ENCODE measurements around the gene LDLRAD3.

LDLRAD3 gene

DNA sequence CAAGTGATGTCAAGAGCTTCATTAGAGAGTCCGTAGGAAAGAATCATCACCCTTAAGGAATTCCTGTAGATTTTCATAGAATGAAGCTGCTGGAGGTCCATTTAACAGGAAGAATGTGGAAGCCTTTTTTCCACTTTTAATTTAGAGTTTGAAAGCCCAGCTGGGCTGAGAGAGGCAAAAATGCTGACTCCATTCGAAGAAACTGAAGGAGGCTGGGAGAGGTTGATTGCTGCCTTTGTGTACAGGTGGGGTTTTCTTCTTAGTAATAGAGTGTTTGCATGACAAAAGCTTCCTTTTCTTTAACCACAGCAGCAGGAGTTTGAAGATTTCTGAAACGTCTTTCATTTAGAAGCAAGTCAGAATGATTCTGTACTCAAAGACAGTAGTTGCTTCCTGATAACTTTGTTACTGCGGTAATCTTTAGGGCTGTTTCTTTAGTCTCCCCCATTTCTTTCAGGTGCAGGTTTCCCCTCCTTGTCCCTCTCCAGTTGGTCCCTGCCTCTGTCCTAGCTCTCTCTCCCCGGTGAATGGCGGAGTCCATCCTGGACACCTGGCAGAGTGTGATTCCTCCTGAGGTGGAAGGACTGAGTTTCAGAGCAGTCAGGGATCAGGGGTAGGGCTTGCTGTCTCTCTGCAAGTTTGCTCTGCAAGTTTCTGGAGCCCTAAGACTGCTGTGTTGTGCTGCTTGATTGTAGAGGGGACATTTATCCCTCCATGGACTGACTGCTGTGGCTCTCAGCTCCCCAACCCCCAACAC, 166.2 kb downstream of the LDLRAD3 start:
- no peak for DNase-seq

GRCh38 chr11:36110668-36111410, 167.0 kb downstream of the LDLRAD3 start:
- no peak for DNase-seq

GRCh38 chr11:36114095-36114494, 170.2 kb downstream of the LDLRAD3 start:
- no peak for DNase-seq

DNA sequence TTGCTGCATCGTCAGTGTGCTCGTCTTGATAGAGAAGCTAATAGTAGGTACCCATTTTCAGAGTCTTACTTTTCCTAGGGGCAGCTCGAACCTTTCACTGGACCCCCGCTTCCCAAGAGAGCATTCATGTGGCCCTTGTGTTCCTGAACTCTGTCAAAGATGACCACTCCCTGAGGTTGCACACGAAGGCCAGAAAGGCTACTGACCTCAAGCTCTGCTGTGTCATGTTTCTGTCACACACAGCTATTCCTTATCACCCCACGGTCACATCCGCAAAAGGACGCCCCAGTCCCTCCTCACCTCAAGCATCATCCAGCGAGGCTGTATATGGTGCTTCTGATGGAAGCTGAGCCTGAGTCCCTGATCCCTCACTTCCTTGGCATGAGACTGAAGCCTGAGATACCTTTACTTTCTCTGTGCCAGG, 171.5 kb downstream of the LDLRAD3 start:
- DNase-seq = no peak

DNA sequence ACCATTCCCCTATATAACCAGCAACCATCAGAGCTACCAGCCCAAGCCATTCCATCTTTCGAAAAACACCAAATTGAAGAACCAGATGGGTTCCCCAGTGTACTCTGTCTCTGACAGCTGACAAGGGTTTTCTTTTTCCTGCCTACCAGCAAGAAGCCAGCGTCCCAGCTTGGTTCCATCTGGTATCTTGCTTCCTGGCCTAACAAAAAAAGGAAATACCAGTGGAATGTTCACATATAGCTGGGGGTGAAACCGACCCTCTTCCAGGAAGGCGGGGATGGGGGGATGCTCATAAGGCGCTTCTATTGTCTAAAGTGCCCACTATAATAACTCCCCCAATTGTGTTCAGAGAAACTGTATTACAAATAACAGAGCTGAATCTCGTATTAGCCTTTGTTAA, 172.3 kb downstream of the LDLRAD3 start:
- peak; percentile 37 for DNase-seq

DNA sequence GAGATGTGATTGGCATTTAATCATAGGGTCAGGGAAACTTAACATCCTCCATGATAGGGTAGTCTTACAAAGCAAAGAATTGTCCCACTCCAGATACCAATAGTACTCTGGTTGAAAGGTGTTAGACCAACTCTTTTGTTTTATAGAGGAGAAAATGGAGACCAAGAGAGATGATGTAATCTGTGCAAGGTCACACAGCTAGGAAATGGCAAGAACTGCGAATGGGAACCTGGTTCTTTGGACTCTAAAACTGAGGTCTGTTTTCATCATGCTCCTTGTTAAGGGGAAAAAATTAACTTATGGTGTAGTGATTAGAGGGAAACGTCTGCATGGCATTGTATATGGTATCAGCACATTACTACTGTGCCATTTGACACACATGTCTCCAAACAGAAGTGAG, 174.2 kb downstream of the LDLRAD3 start:
- DNase-seq = no peak

DNA sequence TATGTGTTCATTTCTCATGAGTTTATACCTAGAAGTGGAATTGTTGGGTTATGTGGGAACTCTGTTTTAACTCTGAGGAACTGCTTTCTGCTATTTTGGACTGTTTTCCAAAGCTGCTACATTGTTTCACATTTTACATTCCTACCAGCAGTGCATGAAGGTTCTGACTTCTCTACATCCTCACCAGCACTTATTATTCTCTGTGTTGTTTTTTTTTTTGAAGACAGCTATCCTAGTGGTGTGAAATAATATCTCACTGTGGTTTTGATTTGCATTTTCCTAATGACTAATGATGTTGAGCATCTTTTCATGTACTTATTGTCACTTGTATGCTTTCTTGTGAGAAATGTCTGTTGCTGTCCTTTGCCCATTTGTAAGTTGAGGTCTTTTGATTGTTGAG, 175.4 kb downstream of the LDLRAD3 start:
- no peak for DNase-seq

DNA sequence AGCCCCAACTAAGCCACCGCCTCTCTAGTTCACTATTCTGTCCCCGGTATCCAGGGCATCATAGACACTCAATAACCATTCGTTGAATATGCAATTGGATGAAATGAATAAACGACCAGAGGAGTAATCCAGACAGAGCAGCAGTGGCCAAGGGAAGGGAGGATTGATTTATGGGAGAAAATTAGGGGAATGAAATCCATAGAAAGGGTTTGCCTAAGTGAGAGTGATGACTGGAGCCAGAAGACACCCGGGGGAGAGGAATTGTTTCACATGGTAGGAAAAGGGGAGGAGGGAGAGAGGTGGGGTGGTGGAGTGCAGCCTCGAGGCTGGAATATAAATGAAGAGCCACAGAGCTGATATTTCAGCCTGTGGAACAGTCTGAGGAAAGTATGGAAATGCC, 177.2 kb downstream of the LDLRAD3 start:
- DNase-seq = no peak

DNA sequence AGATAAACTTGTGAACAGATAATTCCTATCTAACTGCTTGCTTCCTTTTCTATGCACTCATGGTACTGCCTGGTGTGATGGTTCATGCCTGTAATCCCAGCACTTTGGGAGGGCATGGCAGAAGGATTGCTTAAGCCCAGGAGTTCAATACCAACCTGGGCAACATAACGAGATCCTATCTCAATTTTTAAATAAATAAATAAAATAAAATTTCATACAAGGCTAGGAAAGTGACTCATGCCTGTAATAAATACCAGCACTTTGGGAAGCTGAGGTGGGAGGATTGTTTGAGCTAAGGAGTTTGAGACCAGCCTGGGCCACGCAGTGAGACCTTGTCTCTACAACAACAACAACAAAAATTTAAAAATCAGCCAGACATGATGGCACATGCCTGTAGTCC, 178.8 kb downstream of the LDLRAD3 start:
- DNase-seq = no peak

- DNase-seq = peak; percentile 6
Observed at GRCh38 chr11:36123336-36124101, 179.7 kb downstream of the LDLRAD3 start.

GRCh38 chr11:36126678-36127077, 182.8 kb downstream of the LDLRAD3 start:
- no peak for DNase-seq

DNA sequence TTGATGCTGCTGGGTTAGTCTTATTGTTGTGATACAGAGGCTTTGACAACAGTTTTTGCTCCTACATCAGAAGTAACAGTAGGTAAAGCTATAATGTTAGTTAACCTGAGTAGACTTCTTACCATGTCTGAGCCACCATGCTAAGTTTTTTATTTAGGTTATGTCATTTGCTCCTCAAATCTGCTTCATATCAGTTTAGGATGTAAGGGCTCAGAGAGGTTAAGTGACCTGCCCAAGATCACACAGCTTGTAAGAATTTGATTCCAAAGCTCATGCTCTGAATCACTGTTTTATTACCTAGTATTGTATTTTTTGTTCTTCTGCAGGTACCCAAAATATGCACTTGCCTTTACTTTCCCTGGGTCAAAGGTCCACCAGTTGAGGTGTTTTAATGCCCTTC, 183.7 kb downstream of the LDLRAD3 start:
- no peak for DNase-seq

DNA sequence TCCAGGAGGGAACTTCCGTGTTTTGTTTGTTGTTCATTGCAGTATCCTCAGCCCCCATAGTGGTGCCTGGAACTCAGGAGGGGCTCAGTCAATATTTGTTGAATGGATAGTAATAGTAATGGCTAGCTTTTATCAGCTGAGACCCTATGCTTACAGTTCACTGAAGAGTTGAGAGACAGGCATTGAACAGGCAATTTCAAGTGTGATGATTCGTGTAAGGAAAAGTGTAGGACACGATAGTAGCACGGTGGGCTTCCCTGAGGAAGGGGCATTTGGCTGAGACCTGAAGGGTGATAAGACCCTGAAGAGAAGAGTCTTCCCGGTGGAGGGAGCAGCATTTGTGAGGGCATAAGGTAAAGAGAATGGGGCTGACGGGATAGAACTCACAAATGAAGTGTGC, 186.1 kb downstream of the LDLRAD3 start:
- DNase-seq = no peak

DNA sequence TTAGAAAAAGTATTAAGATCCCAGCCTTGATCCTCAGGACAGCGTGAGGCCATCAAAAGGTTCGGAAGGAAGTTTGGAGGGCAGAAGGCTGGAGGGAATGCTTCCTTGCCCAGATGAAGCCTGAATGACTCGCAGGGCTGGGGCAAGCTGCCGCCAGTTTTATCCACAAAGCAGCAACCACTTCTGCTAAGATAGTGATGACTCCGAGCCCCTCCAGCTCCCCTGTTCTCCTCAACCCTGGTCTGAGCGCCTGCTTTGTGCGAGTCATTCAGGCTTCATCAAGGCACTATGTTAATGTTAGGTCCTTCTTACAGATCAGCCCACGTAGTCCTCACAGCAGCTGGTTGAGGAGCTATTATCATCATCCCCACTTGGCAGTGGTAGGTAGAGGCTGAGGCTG, 186.5 kb downstream of the LDLRAD3 start:
- no peak for DNase-seq

DNA sequence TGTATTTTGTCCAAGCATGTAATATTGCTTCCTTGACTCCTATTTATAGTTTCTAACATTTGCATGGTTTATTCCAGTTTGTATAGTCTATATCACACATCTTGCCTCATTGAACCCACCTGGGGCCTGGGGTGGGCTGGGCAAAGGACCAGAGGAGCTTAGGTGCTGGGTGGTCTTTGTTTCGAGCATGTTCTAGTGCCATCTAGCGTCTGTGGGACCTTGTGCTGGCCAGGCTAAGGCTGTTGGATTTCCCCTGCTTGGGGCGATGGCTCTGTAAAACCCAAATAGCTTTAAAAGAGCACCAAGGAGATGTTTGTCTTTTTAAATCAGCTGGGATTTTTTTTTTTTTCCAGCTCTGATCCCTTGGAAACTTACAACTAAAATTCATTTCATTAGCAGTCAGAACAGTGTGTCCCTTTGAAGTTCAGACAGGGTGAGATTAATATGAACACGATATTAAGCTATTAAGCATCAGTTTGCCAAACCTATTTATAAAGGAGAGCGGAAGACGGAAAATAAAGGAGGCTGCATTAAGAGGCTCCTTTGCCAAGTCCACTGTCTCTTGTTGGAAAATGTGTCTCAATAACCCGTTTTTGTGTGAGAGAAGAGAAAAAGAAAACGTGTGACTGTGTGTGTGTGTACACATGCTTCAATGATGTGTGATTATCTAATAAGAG, 188.0 kb downstream of the LDLRAD3 start:
- DNase-seq = peak; percentile 57

GRCh38 chr11:36132940-36133339, 189.1 kb downstream of the LDLRAD3 start:
- no peak for DNase-seq

- no peak for DNase-seq
Observed at GRCh38 chr11:36135076-36135475, 191.2 kb downstream of the LDLRAD3 start.

DNA sequence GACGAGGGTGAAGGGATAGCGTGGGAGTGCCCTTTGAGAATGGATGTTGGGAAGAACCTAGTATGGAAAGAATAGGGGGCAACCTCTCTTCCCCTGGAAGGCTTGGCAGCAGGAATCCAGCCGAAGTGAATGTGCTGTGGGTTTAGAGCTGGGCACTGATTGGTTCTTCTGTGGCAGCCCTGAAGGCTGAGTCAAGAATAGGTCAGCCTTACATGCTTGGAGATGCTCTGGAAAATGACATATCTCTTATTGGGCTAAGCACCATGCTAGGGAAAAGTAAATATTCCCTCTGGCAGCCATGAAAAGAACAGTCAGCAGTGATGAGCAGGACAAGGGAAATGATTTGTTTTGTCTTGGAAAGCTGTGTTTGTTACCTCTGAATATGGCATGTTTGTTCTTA, 195.9 kb downstream of the LDLRAD3 start:
- no peak for DNase-seq

DNA sequence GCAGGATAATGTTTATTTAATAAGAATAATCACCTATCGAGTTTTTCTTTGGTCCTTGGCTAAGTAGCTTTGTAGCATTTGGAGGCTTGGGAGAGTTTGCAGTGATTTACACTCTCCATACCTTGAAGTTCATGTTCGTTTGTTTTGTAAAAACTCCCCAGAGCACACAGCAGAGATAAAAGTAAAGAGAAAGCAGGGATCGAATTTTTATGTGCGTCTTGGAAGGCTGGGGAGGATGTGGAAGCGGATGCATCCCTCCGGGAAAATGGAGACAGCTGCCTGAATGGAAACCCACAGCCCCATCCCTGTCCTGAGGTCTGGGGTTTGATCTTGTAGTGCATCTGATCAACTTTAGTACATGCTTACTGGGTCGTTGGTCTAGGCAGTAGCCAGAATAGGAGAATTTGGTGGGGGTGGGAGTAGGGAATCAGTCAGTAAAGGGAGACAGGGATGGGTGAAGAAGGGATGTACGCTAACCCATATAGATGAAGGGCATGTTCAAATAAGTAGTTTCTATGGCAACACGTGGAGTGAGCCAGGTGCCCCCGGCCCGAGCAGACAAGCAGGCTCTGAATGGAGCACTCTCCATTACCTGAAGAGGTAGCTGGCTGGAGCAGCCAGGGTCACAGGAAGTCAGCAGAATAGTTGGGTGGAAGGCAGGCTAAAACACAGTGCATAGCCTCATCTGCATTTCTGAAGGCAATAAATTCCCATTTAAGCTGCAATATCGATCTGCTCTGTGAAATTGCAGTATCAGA, 197.5 kb downstream of the LDLRAD3 start:
- no peak for DNase-seq

DNA sequence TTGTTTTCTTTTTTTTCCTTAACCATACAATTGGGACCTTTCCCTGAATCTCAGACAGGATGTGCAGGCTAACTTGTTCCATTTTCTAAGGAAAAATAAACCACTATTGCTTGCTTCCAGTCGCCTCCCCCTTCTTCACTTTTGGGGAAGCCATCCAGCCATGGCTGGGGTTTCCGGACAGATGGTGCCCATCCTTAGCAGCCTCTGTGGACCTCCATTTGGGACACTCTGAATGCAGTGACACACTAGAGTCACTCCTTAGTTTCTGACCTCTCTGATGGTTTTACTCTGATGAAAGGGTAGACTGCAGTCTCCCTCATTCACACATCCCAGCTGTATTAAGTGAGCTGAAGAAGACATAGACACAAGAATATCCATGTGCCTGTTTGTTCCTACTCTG, 198.1 kb downstream of the LDLRAD3 start:
- no peak for DNase-seq

- no peak for DNase-seq
Observed at GRCh38 chr11:36142439-36142838, 198.6 kb downstream of the LDLRAD3 start.

DNA sequence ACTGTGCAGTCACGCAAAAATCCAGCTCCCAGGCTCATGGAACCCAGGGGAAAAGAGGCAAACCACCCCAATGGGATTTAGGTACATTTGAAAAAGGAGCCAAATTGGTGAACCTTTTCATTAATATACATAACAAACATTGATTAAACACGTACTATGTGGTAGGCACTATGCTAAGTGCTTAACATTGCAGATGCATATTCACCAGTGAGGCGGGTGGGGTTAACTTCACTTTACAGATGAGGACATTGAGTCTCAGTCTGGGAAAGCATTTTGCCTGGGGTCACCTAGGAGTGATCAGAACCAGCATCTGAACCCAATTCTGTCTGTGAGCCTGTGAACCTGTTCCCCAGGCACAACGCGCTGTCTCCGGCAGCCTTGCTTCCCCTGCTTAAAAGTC, 199.0 kb downstream of the LDLRAD3 start:
- DNase-seq = no peak
